CD8-positive, alpha-beta memory T cell (primary cell): Measurements from ENCODE around the gene ZNF165. TPM values are rescaled to one million over a fixed set of nuclear protein-coding genes. Genes with fewer than 3 reads are reported as not detected.

ENCODE experiments used
- CTCF ChIA-PET: fragments of 350-600 bp; sonication (Branson Sonifier 250); formaldehyde crosslinking; loops from one replicate; lab custom pipeline; 2021; ENCODE audit warnings: antibody characterized with exemption; lab: Charles Lee
- POLR2A ChIA-PET: fragments of 350-600 bp; sonication (Branson Sonifier 250); formaldehyde crosslinking; loops from one replicate; lab custom pipeline; 2021; ENCODE audit warnings: antibody characterized with exemption; lab: Charles Lee
- DNase-seq, 5 donors: peaks; one replicate each; pipeline versions ENCODE4 v3.0.0 to v3.0.0-alpha.2; 2020 to 2022; ENCODE audit warnings: mixed read lengths in 1 of 5
- H3K27ac ChIP-seq: one replicate; pipeline ENCODE4 v1.7.0; 2013; ENCODE audit warnings: low read depth, mild to moderate bottlenecking, low read length, moderate library complexity
- H3K27me3 ChIP-seq: 2 replicates; pipeline ENCODE4 v1.7.0; 2013; ENCODE audit warnings: low read length, mild to moderate bottlenecking; ENCODE audit not compliant: insufficient read depth, poor library complexity, severe bottlenecking
- H3K36me3 ChIP-seq: 2 replicates; pipeline ENCODE4 v1.7.0; 2013; ENCODE audit warnings: mild to moderate bottlenecking, low read length, moderate library complexity; ENCODE audit not compliant: insufficient read depth
- H3K4me1 ChIP-seq: 2 replicates; pipeline ENCODE4 v1.7.0; 2013; ENCODE audit warnings: mild to moderate bottlenecking, low read length, moderate library complexity; ENCODE audit not compliant: insufficient read depth
- H3K4me3 ChIP-seq: 2 replicates; pipeline ENCODE4 v1.7.0; 2013; ENCODE audit warnings: mild to moderate bottlenecking, low read length
- H3K9me3 ChIP-seq: 2 replicates; pipeline ENCODE4 v1.7.0; 2013; ENCODE audit warnings: mild to moderate bottlenecking, low read length
- H3K27ac Mint-ChIP-seq, 8 donors: one replicate each; pipeline ENCODE4 v1.8.0; 2020 to 2021; ENCODE audit warnings: mixed read lengths in 8 of 8, mild to moderate bottlenecking in 6 of 8, inconsistent platforms in 3 of 8, moderate library complexity in 3 of 8
- H3K27me3 Mint-ChIP-seq, 2 donors: one replicate each; pipeline ENCODE4 v1.8.0; 2020 to 2021; ENCODE audit warnings: mixed read lengths in 2 of 2, mild to moderate bottlenecking in 1 of 2, moderate library complexity in 1 of 2
- H3K36me3 Mint-ChIP-seq, 3 donors: one replicate each; pipeline ENCODE4 v1.8.0; 2020 to 2021; ENCODE audit warnings: mixed read lengths in 3 of 3, inconsistent platforms in 1 of 3, mild to moderate bottlenecking in 1 of 3
- H3K4me1 Mint-ChIP-seq, 3 donors: one replicate each; pipeline ENCODE4 v1.8.0; 2020 to 2021; ENCODE audit warnings: mixed read lengths in 3 of 3, inconsistent platforms in 1 of 3, mild to moderate bottlenecking in 1 of 3
- H3K4me3 Mint-ChIP-seq, 7 donors: one replicate each; pipeline ENCODE4 v1.8.0; 2020 to 2021; ENCODE audit warnings: mixed read lengths in 7 of 7, mild to moderate bottlenecking in 6 of 7, moderate library complexity in 4 of 7, inconsistent platforms in 2 of 7
- H3K9me3 Mint-ChIP-seq, 5 donors: one replicate each; pipeline ENCODE4 v1.8.0; 2020 to 2022; ENCODE audit warnings: mixed read lengths in 5 of 5, mild to moderate bottlenecking in 3 of 5, moderate library complexity in 2 of 5, inconsistent platforms in 1 of 5
- polyA plus RNA-seq: library from polyadenylated mRNA; unstranded; fragments of 300-500 nt; fragmentation: Illumina TruSeq; gene quantifications from one replicate; pipeline ENCODE4 v1.2.3, GENCODE V29; 2021
- total RNA-seq, 2 experiments: library from RNA; stranded (reverse); gene quantifications; one replicate each; pipeline ENCODE4 v1.2.3, GENCODE V29; 2021

ZNF165 gene
- total and polyA plus RNA-seq, 3 experiments from 2014 or later = 0.78 to 1.9 (median 1.6) TPM

- no peaks in the 10 kb centered on the region for H3K9me3 Mint-ChIP-seq
- H3K27ac Mint-ChIP-seq = peak overlapping the region; percentile 97 to 100 (median 99)
- no peak overlapping the region for H3K27ac ChIP-seq
- POLR2A ChIA-PET = interaction anchor here (1.6 kb wide), 1 partner anchor 264 kb away, joined by 3 read pairs; the partner anchor contains the start of gene ZSCAN12
- H3K9me3 ChIP-seq = no peaks in the 10 kb centered on the region
- no peak overlapping the region for H3K4me3 ChIP-seq
- H3K4me1 Mint-ChIP-seq = peaks cover 56 to 71% (median 71%) of the 10 kb centered on the region in 3 donors
- DNase-seq = no peak
- H3K27me3 ChIP-seq = no peaks in the 10 kb centered on the region
- H3K36me3 ChIP-seq = no peaks in the 10 kb centered on the region
- no peaks in the 10 kb centered on the region for H3K27me3 Mint-ChIP-seq
- H3K4me1 ChIP-seq = peaks cover 25% of the 10 kb centered on the region
- H3K36me3 Mint-ChIP-seq = peaks cover 0 to 40% (median 1%) of the 10 kb centered on the region in 3 donors
- CTCF ChIA-PET = no interaction called here
- peak overlapping the region; percentile 91 to 99 (median 97) for H3K4me3 Mint-ChIP-seq
Measured at GRCh38 chr6:28135393-28135792, 55.0 kb downstream of the ZNF165 start.

GRCh38 chr6:28136585-28137504, 56.5 kb downstream of the ZNF165 start:
- Histone ChIP-seq H3K4me3 (peak overlapping the region; percentile 91), H3K36me3 (no peaks in the 10 kb centered on the region), H3K27ac (peak overlapping the region; percentile 91), H3K27me3 (no peaks in the 10 kb centered on the region), H3K9me3 (no peaks in the 10 kb centered on the region), H3K4me1 (peaks cover 32% of the 10 kb centered on the region)
- Mint-ChIP-seq H3K4me1 (peaks cover 62 to 81% (median 74%) of the 10 kb centered on the region in 3 donors), H3K27ac (peak overlapping the region; percentile 97 to 100 (median 99)), H3K4me3 (peak overlapping the region; percentile 91 to 99 (median 97)), H3K36me3 (peaks cover 0 to 35% (median 1%) of the 10 kb centered on the region in 3 donors), H3K27me3 (no peaks in the 10 kb centered on the region), H3K9me3 (no peaks in the 10 kb centered on the region)
- peak; percentile 59 to 83 (median 67) for DNase-seq
- ChIA-PET CTCF (interaction anchor here (1.3 to 1.6 kb wide), 3 partner anchors 8 to 219 kb away, joined by 4 to 6 read pairs (median 4); partner anchors contain the start of gene ZSCAN16), POLR2A (interaction anchor here (0.9 to 2.1 kb wide), 4 partner anchors 12 to 262 kb away, joined by 3 to 12 read pairs (median 7); partner anchors contain the start of genes ZKSCAN4, ZSCAN12 and ZSCAN16)

- ChIA-PET CTCF (interaction anchor here (1.3 to 1.6 kb wide), 2 partner anchors 14 to 219 kb away, joined by 4 to 6 read pairs; partner anchors contain the start of gene ZSCAN16), POLR2A (interaction anchor here (1.7 to 2.1 kb wide), 2 partner anchors 13 to 33 kb away, joined by 10 to 12 read pairs; partner anchors contain the start of gene ZSCAN16)
- Histone ChIP-seq H3K27me3 (no peaks in the 10 kb centered on the region), H3K9me3 (no peaks in the 10 kb centered on the region), H3K36me3 (no peaks in the 10 kb centered on the region), H3K4me1 (peaks cover 34% of the 10 kb centered on the region), H3K27ac (peak overlapping the region; percentile 91), H3K4me3 (peak overlapping the region; percentile 91)
- DNase-seq = peak in 3 of 5 donors; percentile 1 to 49 (median 47)
- Mint-ChIP-seq H3K27me3 (no peaks in the 10 kb centered on the region), H3K9me3 (no peaks in the 10 kb centered on the region), H3K27ac (peak overlapping the region; percentile 97 to 100 (median 99)), H3K36me3 (peaks cover 0 to 36% (median 1%) of the 10 kb centered on the region in 3 donors), H3K4me3 (peak overlapping the region; percentile 91 to 99 (median 97)), H3K4me1 (peaks cover 69 to 83% (median 80%) of the 10 kb centered on the region in 3 donors)
Measured at GRCh38 chr6:28137505-28137981, 57.2 kb downstream of the ZNF165 start.

Other genes starting within 250 kb of the ZNF165 start
- not detected for gene OR2B2, start 168.2 kb upstream of the ZNF165 start, total RNA-seq
- gene OR2B2, start 168.2 kb upstream of the ZNF165 start, polyA plus RNA-seq = not detected
- not detected for gene OR2B6, start 123.3 kb upstream of the ZNF165 start, total RNA-seq
- gene OR2B6, start 123.3 kb upstream of the ZNF165 start, polyA plus RNA-seq = not detected
- gene ZSCAN16, start 44.0 kb downstream of the ZNF165 start, total RNA-seq = 1 to 10 TPM; 5.3 to 5.8 TPM
- 11.5 TPM for gene ZSCAN16, start 44.0 kb downstream of the ZNF165 start, polyA plus RNA-seq
- 10 to 100 TPM; 15.6 to 17.4 TPM for gene ZKSCAN8, start 61.3 kb downstream of the ZNF165 start, total RNA-seq
- gene ZKSCAN8, start 61.3 kb downstream of the ZNF165 start, polyA plus RNA-seq = 1.9 TPM
- gene ZSCAN9, start 144.7 kb downstream of the ZNF165 start, total RNA-seq = 1 to 10 TPM; 5.0 to 6.8 TPM
- gene ZSCAN9, start 144.7 kb downstream of the ZNF165 start, polyA plus RNA-seq = 4.7 TPM
- 1 to 10 TPM; 5.6 to 6.3 TPM for gene ZKSCAN4, start 171.7 kb downstream of the ZNF165 start, total RNA-seq
- 5.8 TPM for gene ZKSCAN4, start 171.7 kb downstream of the ZNF165 start, polyA plus RNA-seq
- under 1 TPM; 0.22 TPM for gene NKAPL, start 178.7 kb downstream of the ZNF165 start, total RNA-seq
- gene NKAPL, start 178.7 kb downstream of the ZNF165 start, polyA plus RNA-seq = not detected
- gene ZSCAN26, start 186.6 kb downstream of the ZNF165 start, total RNA-seq = 1 to 10 TPM; 5.6 to 6.4 TPM
- gene ZSCAN26, start 186.6 kb downstream of the ZNF165 start, polyA plus RNA-seq = 15.8 TPM
- 1 to 10 TPM; 4.6 to 5.4 TPM for gene PGBD1, start 201.0 kb downstream of the ZNF165 start, total RNA-seq
- gene PGBD1, start 201.0 kb downstream of the ZNF165 start, polyA plus RNA-seq = 0.87 TPM